Natural killer cell (primary cell): Measurements from ENCODE around the gene MTFP1. TPM values are rescaled to one million over a fixed set of nuclear protein-coding genes. Genes with fewer than 3 reads are reported as not detected.

Source experiments
- ATAC-seq, 3 donors: fragments of 150-1000 bp in 2 of 3; fragments of 200-7000 bp in 1 of 3; cut with Tn5 transposase; 1 replicate in 1 of 3; 2 replicates in 2 of 3; pipeline ENCODE4 v1.10.0; 2021; ENCODE audit warnings: mild to moderate bottlenecking in 2 of 3, moderate library complexity in 2 of 3
- DNase-seq, 2 donors: peaks; one replicate each; pipeline versions ENCODE4 v3.0.0 to v3.0.0-alpha.2; 2013 to 2021; ENCODE audit warnings: mixed read lengths in 1 of 2
- H3K27ac ChIP-seq: one replicate; pipeline ENCODE4 v1.5.1; 2013; ENCODE audit warnings: mild to moderate bottlenecking, low read length
- H3K27me3 ChIP-seq: one replicate; pipeline ENCODE4 v1.6.1; 2013; ENCODE audit warnings: low read length; ENCODE audit not compliant: control insufficient read depth, insufficient read depth
- H3K36me3 ChIP-seq: one replicate; pipeline ENCODE4 v1.6.1; 2013; ENCODE audit warnings: low read length; ENCODE audit not compliant: control insufficient read depth, insufficient read depth
- H3K4me1 ChIP-seq: one replicate; pipeline ENCODE4 v1.6.1; 2013; ENCODE audit warnings: low read length; ENCODE audit not compliant: control insufficient read depth, insufficient read depth
- H3K4me3 ChIP-seq: one replicate; pipeline ENCODE4 v1.5.1; 2013; ENCODE audit warnings: low read length
- H3K9me3 ChIP-seq: one replicate; pipeline ENCODE4 v1.6.1; 2013; ENCODE audit warnings: low read length; ENCODE audit not compliant: control insufficient read depth, insufficient read depth
- H3K27ac Mint-ChIP-seq, 2 donors: one replicate each; pipeline ENCODE4 v1.8.0; 2022; ENCODE audit warnings: mild to moderate bottlenecking in 2 of 2, mixed read lengths in 2 of 2, moderate library complexity in 1 of 2
- H3K27me3 Mint-ChIP-seq, 2 donors: one replicate each; pipeline ENCODE4 v1.8.0; 2022; ENCODE audit warnings: low read depth in 2 of 2, mixed read lengths in 2 of 2
- H3K36me3 Mint-ChIP-seq: one replicate; pipeline ENCODE4 v1.8.0; 2022; ENCODE audit warnings: mixed read lengths
- H3K4me1 Mint-ChIP-seq, 2 donors: one replicate each; pipeline ENCODE4 v1.8.0; 2022; ENCODE audit warnings: mixed read lengths in 2 of 2
- H3K4me3 Mint-ChIP-seq: one replicate; pipeline ENCODE4 v1.8.0; 2022; ENCODE audit warnings: mild to moderate bottlenecking, moderate library complexity, mixed read lengths
- H3K9me3 Mint-ChIP-seq, 2 donors: one replicate each; pipeline ENCODE4 v1.8.0; 2022; ENCODE audit warnings: mixed read lengths in 2 of 2
- CTCF ChIP-seq: fragments of 200-600 bp; IDR thresholded peaks from one replicate; pipeline ENCODE4 v1.8.0; 2022; ENCODE audit warnings: antibody characterized with exemption
- WGBS: methylation state at CpG from one replicate; pipeline ENCODE4 v1.1.7; 2013; ENCODE audit warnings: missing lambda C conversion rate; ENCODE audit not compliant: insufficient coverage; 5-methylcytosine and 5-hydroxymethylcytosine counted together
- intact Hi-C: fragments of 100-400 bp; cut with micrococcal nuclease; formaldehyde crosslinking; loops from one replicate; pipeline ENCODE4 v1.14.2; 2022
- total RNA-seq, 4 donors: library from RNA; stranded (reverse); fragments of 120-200 nt in 1 of 4; gene quantifications; one replicate each; pipeline versions ENCODE4 v1.2.3 to v1.2.4, GENCODE V29; 2013 to 2022

MTFP1 gene
- total RNA-seq, 3 donors from 2014 or later (not counting 1 experiment from before 2014, with no cell fraction given): 15.7 to 17.5 (median 17.2) TPM

GRCh38 chr22:30414525-30415047 lies 11.0 kb upstream of the MTFP1 start:
- ATAC-seq (no peak), DNase-seq (no peak)
- no peaks in the 10 kb centered on the region for H3K27me3 Mint-ChIP-seq
- H3K4me3 Mint-ChIP-seq: no peak overlapping the region
- H3K36me3 ChIP-seq: peaks cover 7% of the 10 kb centered on the region
- no peaks in the 10 kb centered on the region for H3K9me3 Mint-ChIP-seq
- WGBS: 91% methylated on average over 4 of the region's 4 CpGs
- no peaks in the 10 kb centered on the region for H3K9me3 ChIP-seq
- no peaks in the 10 kb centered on the region for H3K4me1 Mint-ChIP-seq
- no peaks in the 10 kb centered on the region for H3K36me3 Mint-ChIP-seq
- no peaks in the 10 kb centered on the region for H3K4me1 ChIP-seq
- no peak for TF ChIP-seq CTCF
- H3K27ac ChIP-seq: no peak overlapping the region
- H3K27ac Mint-ChIP-seq: no peak overlapping the region
- intact Hi-C loops: no loop called here
- no peaks in the 10 kb centered on the region for H3K27me3 ChIP-seq
- no peak overlapping the region for H3K4me3 ChIP-seq

GRCh38 chr22:30416403-30416802 lies 9.2 kb upstream of the MTFP1 start:
- Mint-ChIP-seq H3K4me1 (no peaks in the 10 kb centered on the region), H3K36me3 (no peaks in the 10 kb centered on the region)
- no peaks in the 10 kb centered on the region for H3K9me3 ChIP-seq

GRCh38 chr22:30416837-30417236 lies 8.7 kb upstream of the MTFP1 start:
- Mint-ChIP-seq H3K36me3 (no peaks in the 10 kb centered on the region), H3K4me3 (no peak overlapping the region), H3K4me1 (peaks cover 0 to 3% of the 10 kb centered on the region in 2 donors), H3K9me3 (no peaks in the 10 kb centered on the region), H3K27me3 (no peaks in the 10 kb centered on the region), H3K27ac (no peak overlapping the region)
- no peaks in the 10 kb centered on the region for H3K4me1 ChIP-seq
- no peaks in the 10 kb centered on the region for H3K9me3 ChIP-seq
- no peak overlapping the region for H3K4me3 ChIP-seq
- intact Hi-C loops: no loop called here
- no peaks in the 10 kb centered on the region for H3K27me3 ChIP-seq
- no peak for TF ChIP-seq CTCF
- H3K36me3 ChIP-seq: peaks cover 7% of the 10 kb centered on the region
- 100% methylated on average over 1 of the region's 1 CpG for WGBS
- no peak for DNase-seq
- no peak overlapping the region for H3K27ac ChIP-seq
- no peak for ATAC-seq

More at GRCh38 chr22:30416403-30416802, 9.2 kb upstream of the MTFP1 start:
- intact Hi-C loops: no loop called here
- no peaks in the 10 kb centered on the region for H3K9me3 Mint-ChIP-seq
- no peak overlapping the region for H3K27ac Mint-ChIP-seq
- Histone ChIP-seq H3K27ac (no peak overlapping the region), H3K4me3 (no peak overlapping the region), H3K27me3 (no peaks in the 10 kb centered on the region), H3K36me3 (peaks cover 7% of the 10 kb centered on the region), H3K4me1 (no peaks in the 10 kb centered on the region)
- ATAC-seq: no peak
- 89% methylated on average over 2 of the region's 2 CpGs for WGBS
- TF ChIP-seq CTCF: no peak
- DNase-seq: no peak
- no peaks in the 10 kb centered on the region for H3K27me3 Mint-ChIP-seq
- no peak overlapping the region for H3K4me3 Mint-ChIP-seq
